IMR-90 (cell line): Measurements from ENCODE around the gene SLC22A24. TPM values are rescaled to one million over a fixed set of nuclear protein-coding genes. Genes with fewer than 3 reads are reported as not detected.

Source experiments
- ATAC-seq: fragments of 200-7000 bp; cut with Tn5 transposase; 2 replicates; pipeline ENCODE4 v1.9.1; 2020; ENCODE audit warnings: low read depth, mild to moderate bottlenecking, moderate library complexity
- BruUV-seq: library from RNA; stranded (reverse); fragments of 400-500 nt; replicated peaks from 2 replicates; lab custom pipeline; 2021; lab: Mats Ljungman, UMichigan
- CTCF ChIA-PET: fragments of 300-600 bp; formaldehyde crosslinking; extraction: SDS; loops from one replicate; lab custom pipeline; 2021; ENCODE audit warnings: antibody characterized with exemption; lab: Yijun Ruan, JAX
- POLR2A ChIA-PET: fragments of 300-600 bp; sonication (Branson Sonifier 250); formaldehyde crosslinking; loops from one replicate; lab custom pipeline; 2022; ENCODE audit warnings: antibody characterized with exemption; ENCODE audit not compliant: unreplicated experiment; lab: Charles Lee
- DNase-seq: peaks from one replicate; pipeline ENCODE4 v3.0.0; 2013
- H2AFZ ChIP-seq: replicated peaks from 2 replicates; pipeline ENCODE3; 2013; ENCODE audit warnings: low read length, mild to moderate bottlenecking; ENCODE audit not compliant: poor library complexity
- H2AK5ac ChIP-seq: 2 replicates; pipeline ENCODE4 v1.6.1; 2013; ENCODE audit warnings: low read depth, low read length, inconsistent platforms
- H2AK9ac ChIP-seq: replicated peaks from 2 replicates; pipeline ENCODE3; 2013; ENCODE audit warnings: mild to moderate bottlenecking, low read depth, low read length, moderate library complexity; ENCODE audit not compliant: poor library complexity
- H2BK120ac ChIP-seq: 2 replicates; pipeline ENCODE4 v1.6.1; 2013; ENCODE audit warnings: low read depth, low read length, inconsistent platforms
- H2BK15ac ChIP-seq: 3 replicates; pipeline ENCODE4 v1.6.1; 2013; ENCODE audit warnings: low read depth, low read length, inconsistent platforms
- H2BK20ac ChIP-seq: 2 replicates; pipeline ENCODE4 v1.6.1; 2013; ENCODE audit warnings: low read depth, mild to moderate bottlenecking, inconsistent platforms, low read length, moderate library complexity
- H2BK5ac ChIP-seq: 2 replicates; pipeline ENCODE4 v1.6.1; 2013; ENCODE audit warnings: mild to moderate bottlenecking, low read depth, low read length, inconsistent platforms; ENCODE audit not compliant: poor library complexity, severe bottlenecking
- H3K14ac ChIP-seq: replicated peaks from 2 replicates; pipeline ENCODE4 v1.6.1; 2013; ENCODE audit warnings: low read depth, low read length, inconsistent platforms
- H3K18ac ChIP-seq: 2 replicates; pipeline ENCODE4 v1.6.1; 2013; ENCODE audit warnings: low read depth, low read length, control low read depth
- H3K23ac ChIP-seq: 2 replicates; pipeline ENCODE4 v1.6.1; 2013; ENCODE audit warnings: low read depth, low read length, inconsistent platforms
- H3K27ac ChIP-seq: 2 replicates; pipeline ENCODE4 v1.5.1; 2013; ENCODE audit warnings: mild to moderate bottlenecking, control low read depth, low read length; ENCODE audit not compliant: insufficient read depth
- H3K27me3 ChIP-seq: 2 replicates; pipeline ENCODE4 v1.6.1; 2013; ENCODE audit warnings: low read length; ENCODE audit not compliant: control insufficient read depth, insufficient read depth
- H3K36me3 ChIP-seq: 2 replicates; pipeline ENCODE4 v1.6.1; 2013; ENCODE audit warnings: low read length, mixed read lengths; ENCODE audit not compliant: control insufficient read depth, insufficient read depth
- H3K4ac ChIP-seq: 2 replicates; pipeline ENCODE4 v1.6.1; 2013; ENCODE audit warnings: low read depth, low read length, inconsistent platforms
- H3K4me1 ChIP-seq: 2 replicates; pipeline ENCODE4 v1.6.1; 2013; ENCODE audit warnings: low read length, mixed read lengths; ENCODE audit not compliant: control insufficient read depth, insufficient read depth
- H3K4me2 ChIP-seq: 2 replicates; pipeline ENCODE4 v1.6.1; 2013; ENCODE audit warnings: low read depth, mild to moderate bottlenecking, control low read depth, low read length, moderate library complexity
- H3K4me3 ChIP-seq: 2 replicates; pipeline ENCODE4 v1.5.1; 2013; ENCODE audit warnings: low read depth, mild to moderate bottlenecking, control low read depth, low read length, moderate library complexity; ENCODE audit not compliant: insufficient read depth
- H3K56ac ChIP-seq: 2 replicates; pipeline ENCODE4 v1.6.1; 2013; ENCODE audit warnings: low read length, inconsistent platforms; ENCODE audit not compliant: insufficient read depth; ENCODE audit errors: extremely low read depth
- H3K79me1 ChIP-seq, 2 experiments: 2 replicates each; pipeline ENCODE4 v1.6.1; 2013; ENCODE audit warnings: low read length in 2 of 2, inconsistent platforms in 1 of 2, low read depth in 1 of 2
- H3K9ac ChIP-seq: 2 replicates; pipeline ENCODE4 v1.6.1; 2013; ENCODE audit warnings: low read depth, low read length, control low read depth
- H3K9me1 ChIP-seq: 2 replicates; pipeline ENCODE4 v1.6.1; 2013; ENCODE audit warnings: low read length, inconsistent platforms; ENCODE audit not compliant: insufficient read depth
- H3K9me3 ChIP-seq: 2 replicates; pipeline ENCODE4 v1.6.1; 2013; ENCODE audit warnings: low read length; ENCODE audit not compliant: control insufficient read depth, insufficient read depth
- H4K20me1 ChIP-seq: 2 replicates; pipeline ENCODE4 v1.6.1; 2013; ENCODE audit warnings: low read length, inconsistent platforms; ENCODE audit not compliant: insufficient read depth
- H4K5ac ChIP-seq: 2 replicates; pipeline ENCODE4 v1.6.1; 2013; ENCODE audit warnings: mild to moderate bottlenecking, low read depth, low read length, control low read depth
- H4K8ac ChIP-seq, 2 experiments: 2 replicates each; pipeline ENCODE4 v1.6.1; 2013; ENCODE audit warnings: low read depth in 2 of 2, low read length in 2 of 2, control low read depth in 1 of 2, inconsistent platforms in 1 of 2
- H4K91ac ChIP-seq: 2 replicates; pipeline ENCODE4 v1.6.1; 2013; ENCODE audit warnings: low read depth, low read length, inconsistent platforms; ENCODE audit not compliant: insufficient read depth
- MAFK ChIP-seq: IDR thresholded peaks from 2 replicates; pipeline ENCODE4 v1.6.1; 2012; ENCODE audit warnings: low read depth, low read length, improper control_type of control experiment
- MXI1 ChIP-seq: IDR thresholded peaks from 2 replicates; pipeline ENCODE4 v1.6.1; 2012; ENCODE audit warnings: low read depth, mild to moderate bottlenecking, low read length, moderate library complexity, borderline replicate concordance
- POLR2A ChIP-seq: IDR thresholded peaks from 2 replicates; pipeline ENCODE4 v1.6.1; 2012; ENCODE audit warnings: mild to moderate bottlenecking, low read depth, low read length
- WGBS, 2 experiments: methylation state at CpG; one replicate each; pipeline versions ENCODE4 v1.1.5 to v1.1.7; 2013; ENCODE audit warnings: missing lambda C conversion rate in 2 of 2; ENCODE audit not compliant: insufficient read length in 1 of 2; ENCODE audit errors: extremely low coverage in 2 of 2; 5-methylcytosine and 5-hydroxymethylcytosine counted together
- dilution Hi-C: fragments of 300-500 bp; cut with HindIII; formaldehyde crosslinking; loops from one replicate; pipeline ENCODE4 v1.14.3; 2018; ENCODE audit warnings: low sequenced_read_pairs; ENCODE audit not compliant: unreplicated experiment
- in situ Hi-C: fragments of 300-500 bp; cut with MboI; formaldehyde crosslinking; loops from 3 replicates; pipeline ENCODE4 v1.14.3; 2019; ENCODE audit warnings: low sequenced_read_pairs, inconsistent platforms, mixed read lengths
- intact Hi-C: fragments of 100-400 bp; cut with micrococcal nuclease; formaldehyde crosslinking; loops from 2 replicates; pipeline ENCODE4 v1.10.0; 2022
- polyA plus RNA-seq, 3 experiments: library from polyadenylated mRNA; depleted of rRNA; stranded (reverse); fragments of >200 nt; gene quantifications; 2 replicates each; pipeline ENCODE4 v1.2.3, GENCODE V29; 2012; ENCODE audit warnings: low replicate concordance in 1 of 3
- total RNA-seq: library from RNA; depleted of rRNA; stranded (reverse); fragments of >200 nt; gene quantifications from 2 replicates; pipeline ENCODE4 v1.2.3, GENCODE V29; 2012

SLC22A24 gene
- total and polyA plus RNA-seq, 2 of the 4 experiments (the other 2 are of a cell fraction), result not detected

DNA sequence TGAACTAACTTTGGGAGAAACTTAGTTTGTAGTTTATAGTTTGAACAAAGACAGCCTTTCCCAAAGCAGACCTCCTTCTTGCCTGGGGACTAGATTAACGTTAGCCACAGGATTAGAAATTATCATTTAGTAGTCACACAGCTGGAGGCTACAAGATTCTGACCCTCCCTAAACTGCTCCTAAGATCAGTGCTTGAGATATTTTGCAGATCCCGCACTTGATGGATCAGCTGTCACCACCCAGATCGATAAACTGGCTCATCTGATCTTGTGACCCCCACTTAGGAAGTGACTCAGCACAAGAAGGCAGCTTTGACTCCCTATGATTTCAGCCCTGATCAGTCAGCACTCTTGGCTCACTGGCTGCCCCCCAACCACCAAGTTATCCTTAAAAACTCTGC is 1.6 kb downstream of the SLC22A24 start:
- Histone ChIP-seq H2AK9ac (no peak overlapping the region), H2BK120ac (no peak overlapping the region), H2AK5ac (no peak overlapping the region), H4K20me1 (no peaks in the 10 kb centered on the region), H3K18ac (no peak overlapping the region), H4K5ac (no peak overlapping the region), H2BK20ac (no peak overlapping the region), H4K91ac (no peak overlapping the region), H3K27ac (no peak overlapping the region), H3K14ac (no peak overlapping the region), H3K27me3 (no peaks in the 10 kb centered on the region), H3K4me1 (no peaks in the 10 kb centered on the region), H2BK5ac (no peak overlapping the region), H3K9me3 (no peaks in the 10 kb centered on the region), H3K23ac (no peak overlapping the region), H3K4ac (no peak overlapping the region), H3K4me2 (no peak overlapping the region), H3K4me3 (no peak overlapping the region), H2AFZ (no peak overlapping the region), H3K9me1 (no peaks in the 10 kb centered on the region), H3K56ac (no peak overlapping the region), H3K79me1 (no peaks in the 10 kb centered on the region), H2BK15ac (no peak overlapping the region), H4K8ac (no peak overlapping the region), H3K36me3 (no peaks in the 10 kb centered on the region), H3K9ac (no peak overlapping the region)
- DNase-seq (no peak), ATAC-seq (no peak)
- no CpG with 5 or more reads among the region's 3 CpGs for WGBS, 2 experiments
- CTCF ChIA-PET, result no interaction called here
- no TSS peak for BruUV-seq
- POLR2A ChIA-PET, result no interaction called here
- intact Hi-C loops, result no loop called here
- dilution Hi-C loops, result no loop called here
- in situ Hi-C loops, result no loop called here
- TF ChIP-seq MAFK (no peak), MXI1 (no peak), POLR2A (no peak)
